Epithelial cell of prostate (primary cell): ENCODE measurements around the gene SMG6.

ENCODE experiments used
- DNase-seq: peaks from one replicate; pipeline ENCODE4 v3.0.0-alpha.2; 2011; ENCODE audit warnings: low read depth, low spot score
- H3K27ac ChIP-seq: fragments of 450-650 bp; 2 replicates; pipeline ENCODE4 v1.5.1; 2017; ENCODE audit warnings: mild to moderate bottlenecking

Gene SMG6

DNA sequence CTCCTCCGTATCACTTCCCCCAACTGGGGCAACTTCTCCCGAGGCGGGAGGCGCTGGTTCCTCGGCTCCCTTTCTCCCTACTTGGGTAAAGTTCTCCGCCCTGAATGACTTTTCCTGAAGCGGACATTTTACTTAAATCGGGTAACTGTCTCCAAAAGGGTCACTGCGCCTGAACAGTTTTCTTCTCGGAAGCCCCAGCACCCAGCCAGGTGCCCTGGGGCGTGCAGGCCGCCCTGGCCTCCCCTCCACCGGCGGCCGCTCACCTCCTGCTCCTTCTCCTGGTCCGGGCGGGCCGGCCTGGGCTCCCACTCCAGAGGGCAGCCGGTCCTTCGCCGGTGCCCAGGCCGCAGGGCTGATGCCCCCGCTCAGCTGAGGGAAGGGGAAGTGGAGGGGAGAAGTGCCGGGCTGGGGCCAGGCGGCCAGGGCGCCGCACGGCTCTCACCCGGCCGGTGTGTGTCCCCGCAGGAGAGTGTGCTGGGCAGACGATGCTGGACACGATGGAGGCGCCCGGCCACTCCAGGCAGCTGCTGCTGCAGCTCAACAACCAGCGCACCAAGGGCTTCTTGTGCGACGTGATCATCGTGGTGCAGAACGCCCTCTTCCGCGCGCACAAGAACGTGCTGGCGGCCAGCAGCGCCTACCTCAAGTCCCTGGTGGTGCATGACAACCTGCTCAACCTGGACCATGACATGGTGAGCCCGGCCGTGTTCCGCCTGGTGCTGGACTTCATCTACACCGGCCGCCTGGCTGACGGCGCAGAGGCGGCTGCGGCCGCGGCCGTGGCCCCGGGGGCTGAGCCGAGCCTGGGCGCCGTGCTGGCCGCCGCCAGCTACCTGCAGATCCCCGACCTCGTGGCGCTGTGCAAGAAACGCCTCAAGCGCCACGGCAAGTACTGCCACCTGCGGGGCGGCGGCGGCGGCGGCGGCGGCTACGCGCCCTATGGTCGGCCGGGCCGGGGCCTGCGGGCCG, 247.1 kb downstream of the SMG6 start:
- no peak for DNase-seq
- no peak overlapping the region for H3K27ac ChIP-seq

DNA sequence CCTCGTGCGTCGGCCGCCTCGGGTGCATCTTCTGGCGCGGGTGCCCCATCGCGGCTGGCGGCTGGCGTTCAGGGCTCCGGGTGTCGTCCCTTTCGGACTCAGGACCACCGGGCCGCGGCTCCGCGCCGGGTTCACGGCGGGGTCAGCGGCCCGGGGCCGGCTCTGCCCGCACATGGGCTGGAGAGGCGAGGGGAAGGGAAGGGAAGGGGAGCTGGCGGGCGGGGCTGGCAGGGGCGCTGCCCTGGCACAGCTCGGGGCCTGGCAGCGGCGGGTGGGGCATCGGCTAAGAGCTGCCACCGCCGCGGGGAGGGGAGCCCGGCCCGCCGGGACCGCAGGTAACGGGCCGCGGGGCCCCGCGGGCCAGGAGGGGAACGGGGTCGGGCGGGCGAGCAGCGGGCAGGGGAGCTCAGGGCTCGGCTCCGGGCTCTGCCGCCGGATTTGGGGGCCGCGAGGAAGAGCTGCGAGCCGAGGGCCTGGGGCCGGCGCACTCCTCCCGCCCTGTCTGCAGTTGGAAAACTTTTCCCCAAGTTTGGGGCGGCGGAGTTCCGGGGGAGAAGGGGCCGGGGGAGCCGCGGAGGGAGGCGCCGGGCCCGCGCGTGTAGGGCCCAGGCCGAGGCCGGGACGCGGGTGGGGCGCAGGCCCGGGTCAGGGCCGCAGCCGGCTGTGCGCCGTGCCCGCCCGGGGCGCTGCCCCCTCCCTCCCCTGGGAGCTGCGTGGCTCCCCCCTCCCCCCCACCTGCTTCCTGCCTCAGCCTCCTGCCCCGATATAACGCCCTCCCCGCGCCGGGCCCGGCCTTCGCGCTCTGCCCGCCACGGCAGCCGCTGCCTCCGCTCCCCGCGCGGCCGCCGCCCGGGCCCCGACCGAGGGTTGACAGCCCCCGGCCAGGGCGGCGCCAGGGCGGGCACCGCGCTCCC, 248.0 kb downstream of the SMG6 start:
- no peak for DNase-seq
- no peak overlapping the region for H3K27ac ChIP-seq

DNA sequence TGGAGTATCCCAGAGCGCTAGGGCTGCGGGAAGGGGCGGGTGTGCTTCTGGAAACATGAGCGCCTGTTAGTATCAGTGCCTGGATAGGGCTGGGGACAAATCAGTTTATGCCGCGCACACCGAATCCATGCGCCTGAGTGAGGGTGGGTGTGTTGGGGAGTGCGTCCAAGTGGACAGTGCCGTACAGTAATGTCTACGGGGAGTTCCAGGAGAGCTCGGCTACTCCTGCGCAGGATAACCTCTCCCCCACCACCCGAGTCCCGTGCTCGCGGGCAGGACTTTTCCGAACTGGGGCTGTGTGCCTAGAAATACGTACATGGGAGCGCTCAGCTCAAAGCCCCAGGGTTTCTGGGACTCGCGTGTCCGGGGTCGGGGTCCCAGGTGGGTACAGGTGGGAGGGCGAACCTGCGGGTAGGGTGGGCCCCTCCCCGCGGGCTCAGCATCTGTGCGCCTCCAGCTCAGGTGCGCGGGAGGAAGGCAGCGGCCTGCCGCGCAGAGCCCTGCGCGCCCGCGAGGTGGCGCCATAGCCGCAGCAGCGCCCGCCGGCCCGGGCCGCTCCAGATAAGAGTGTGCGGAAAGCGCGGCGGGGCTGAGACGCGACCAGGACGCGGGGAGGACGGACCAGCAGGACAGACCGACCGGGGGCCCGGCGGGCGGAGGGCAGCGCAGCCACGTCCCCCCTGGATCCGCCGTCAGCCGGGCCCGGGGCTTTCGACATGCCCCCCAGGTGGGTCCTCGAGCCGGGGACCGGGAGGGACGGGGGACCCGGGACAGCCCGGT, 248.9 kb downstream of the SMG6 start, which contains the start of gene HIC1:
Gene HIC1, plus strand, starts transcription at position 592 of the 780 bp plus-strand sequence. CDS start 1,588 bp downstream, outside the sequence.
- H3K27ac ChIP-seq = no peak within 1 kb of the TSS
- no peak for DNase-seq

DNA sequence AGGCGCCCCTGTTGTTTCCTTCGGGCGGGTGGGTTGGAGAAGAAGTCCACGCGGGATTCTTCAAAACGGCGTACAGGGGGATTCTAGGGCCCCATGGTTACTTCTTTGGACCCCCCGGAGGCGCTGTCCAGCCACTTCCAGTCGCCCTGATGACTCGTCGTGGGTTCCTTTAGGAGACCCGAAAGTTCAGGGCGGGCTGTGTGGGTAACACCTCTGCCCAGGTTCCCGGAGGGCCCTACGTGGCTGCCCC, 249.4 kb downstream of the SMG6 start:
- H3K27ac ChIP-seq = no peak overlapping the region
- DNase-seq = no peak

DNA sequence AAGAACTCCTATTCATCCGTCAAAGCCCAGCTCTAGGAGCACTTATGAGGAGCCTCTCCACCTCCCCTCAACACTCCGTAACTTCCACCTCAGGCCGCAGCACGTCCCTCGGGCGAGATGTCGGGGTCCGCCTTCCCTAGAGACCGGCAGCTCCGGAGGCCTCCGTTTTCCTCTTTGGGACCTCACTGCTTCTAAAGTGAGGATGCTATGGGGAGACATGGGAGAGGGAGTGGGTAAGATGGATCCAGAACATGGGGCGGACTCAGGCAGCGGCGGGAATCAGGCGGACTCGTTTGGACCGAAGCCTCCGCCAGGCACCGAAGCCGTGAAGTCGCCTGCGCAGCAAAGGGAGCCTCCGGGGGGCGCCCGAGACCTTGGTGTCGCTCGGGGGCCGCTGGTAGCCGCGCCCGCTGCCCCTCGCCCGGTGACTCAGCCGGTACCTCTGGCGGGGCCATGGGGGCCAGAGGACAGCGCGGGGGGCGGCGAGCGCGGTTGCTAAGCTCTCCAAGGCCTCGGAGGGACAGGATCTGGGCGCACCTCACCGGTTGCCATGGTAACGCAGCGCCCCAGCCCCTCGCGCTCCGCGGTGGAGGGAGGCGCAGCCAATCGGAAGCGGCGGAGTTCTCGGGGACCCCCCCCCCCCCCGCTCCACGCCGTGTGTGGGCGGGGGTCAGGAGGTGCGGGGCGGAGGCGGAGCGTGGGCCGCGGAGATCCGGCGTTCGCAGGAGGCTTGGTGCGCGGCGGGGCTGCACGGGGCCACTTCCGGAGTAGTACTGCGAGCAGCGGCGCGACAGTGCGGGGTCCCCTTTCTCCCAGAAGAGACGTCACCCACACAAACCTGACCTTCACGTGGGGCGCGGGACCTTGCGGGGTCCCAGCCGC, 250.0 kb downstream of the SMG6 start:
- DNase-seq = no peak
- H3K27ac ChIP-seq = no peak overlapping the region

DNA sequence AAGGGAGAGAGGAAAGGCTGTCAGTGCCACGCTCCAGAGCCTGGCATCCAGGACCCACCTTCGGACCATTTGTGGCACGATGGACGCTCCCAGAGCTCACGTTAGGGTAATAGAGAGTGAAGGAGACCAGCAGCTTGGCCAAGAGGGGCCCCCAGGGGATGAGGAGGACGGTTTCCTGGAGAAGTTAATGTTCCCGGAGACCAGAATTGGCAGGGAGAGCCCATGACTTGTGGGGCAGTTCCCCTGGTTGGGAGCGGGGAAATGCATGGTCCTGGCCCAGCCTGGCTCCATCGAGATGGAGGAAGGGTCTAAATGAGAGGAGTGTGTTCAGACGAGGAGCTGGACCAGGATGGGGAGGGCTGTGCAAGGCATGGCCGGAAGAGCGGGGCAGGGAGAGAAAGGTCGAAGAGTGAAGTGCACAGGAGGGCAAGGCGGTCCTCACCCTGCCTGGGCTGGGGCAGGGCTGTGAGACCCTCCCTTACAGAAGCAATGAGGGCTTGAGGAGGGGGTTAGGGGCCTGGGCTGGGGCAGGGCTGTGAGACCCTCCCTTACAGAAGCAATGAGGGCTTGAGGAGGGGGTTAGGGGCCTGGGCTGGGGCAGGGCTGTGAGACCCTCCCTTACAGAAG, 251.5 kb downstream of the SMG6 start:
- no peak overlapping the region for H3K27ac ChIP-seq
- no peak for DNase-seq

DNA sequence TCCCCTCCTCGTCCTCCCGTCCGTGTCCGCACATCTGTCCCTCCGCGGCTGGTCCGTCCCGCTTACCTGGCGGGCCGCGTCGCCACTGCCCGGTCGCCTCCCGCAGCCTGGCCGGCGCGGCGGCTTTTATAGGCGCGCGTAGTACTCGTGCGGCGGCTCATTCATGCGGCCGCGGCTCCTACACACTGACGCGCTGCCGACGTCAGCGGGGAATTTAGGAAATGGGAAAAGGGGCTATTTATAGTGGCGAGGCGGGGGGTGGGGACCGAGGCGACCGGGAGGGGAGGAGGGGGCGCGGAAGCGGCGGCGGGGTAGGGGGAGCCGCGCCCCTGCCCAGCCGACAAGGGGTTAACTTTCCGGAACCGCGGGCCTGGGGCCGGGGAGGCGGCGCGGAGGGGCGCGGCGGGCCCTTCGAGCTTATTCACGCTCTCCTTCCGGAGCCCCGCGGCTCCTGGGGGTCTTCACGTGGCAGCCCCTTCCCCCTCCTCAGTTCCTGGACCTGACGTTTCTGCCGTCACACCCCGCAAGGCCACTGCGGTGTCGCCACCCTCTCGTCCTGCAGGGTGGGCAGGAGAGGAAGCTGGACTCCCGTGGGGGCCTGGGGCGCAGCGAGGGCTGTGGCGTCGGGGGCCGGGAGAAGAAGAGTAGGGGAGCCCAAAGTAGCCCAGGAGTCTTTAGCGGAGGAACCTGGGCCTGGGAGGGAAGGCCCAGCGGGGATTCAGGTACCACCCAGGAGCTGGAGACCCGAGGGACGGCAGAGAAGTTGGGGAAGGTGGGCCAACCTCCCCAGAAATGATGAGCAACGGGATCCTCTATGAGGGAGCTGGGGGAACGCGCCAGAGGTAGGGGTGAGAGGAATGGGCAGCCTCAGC, 252.3 kb downstream of the SMG6 start:
- no peak overlapping the region for H3K27ac ChIP-seq
- no peak for DNase-seq

DNA sequence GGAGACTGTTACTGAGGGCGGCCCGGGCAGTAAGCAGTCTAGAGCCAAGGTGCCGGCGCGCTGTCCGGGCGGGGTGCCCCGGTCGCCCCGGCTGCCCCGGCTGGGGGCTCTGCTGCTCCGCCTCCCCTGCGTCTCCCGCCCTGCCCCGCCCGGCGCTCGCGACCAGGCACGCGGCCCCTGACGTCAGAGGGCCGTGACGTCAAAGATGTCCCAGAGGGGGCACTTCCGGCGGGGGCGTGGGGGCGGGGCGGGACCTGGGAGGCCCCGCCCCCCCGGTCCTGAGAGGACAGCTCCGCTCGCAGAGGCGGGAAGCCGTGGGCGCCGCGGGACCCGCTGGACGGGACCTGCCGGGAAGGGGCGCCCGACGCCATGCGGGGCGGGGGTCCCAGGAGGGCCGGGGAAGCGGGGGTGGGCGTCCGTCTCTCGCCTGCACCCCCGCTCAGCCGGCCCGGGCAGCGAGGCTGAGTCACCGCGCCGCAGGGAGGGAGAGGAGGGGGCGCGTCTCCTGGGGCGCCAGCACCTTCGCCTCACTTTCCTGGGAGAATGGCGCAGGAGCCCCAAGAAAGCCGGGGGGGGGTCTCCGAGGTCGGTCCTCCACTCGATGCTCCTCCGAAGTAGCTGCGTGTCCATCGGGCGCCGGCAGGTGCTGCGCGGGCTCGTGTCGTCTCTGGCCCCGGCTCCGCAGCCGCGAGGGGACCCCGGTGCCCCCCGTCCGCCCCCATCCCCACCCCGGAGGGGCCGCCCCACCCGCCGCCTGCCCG, 253.1 kb downstream of the SMG6 start:
- DNase-seq = no peak
- peak overlapping the region; percentile 27 for H3K27ac ChIP-seq

DNA sequence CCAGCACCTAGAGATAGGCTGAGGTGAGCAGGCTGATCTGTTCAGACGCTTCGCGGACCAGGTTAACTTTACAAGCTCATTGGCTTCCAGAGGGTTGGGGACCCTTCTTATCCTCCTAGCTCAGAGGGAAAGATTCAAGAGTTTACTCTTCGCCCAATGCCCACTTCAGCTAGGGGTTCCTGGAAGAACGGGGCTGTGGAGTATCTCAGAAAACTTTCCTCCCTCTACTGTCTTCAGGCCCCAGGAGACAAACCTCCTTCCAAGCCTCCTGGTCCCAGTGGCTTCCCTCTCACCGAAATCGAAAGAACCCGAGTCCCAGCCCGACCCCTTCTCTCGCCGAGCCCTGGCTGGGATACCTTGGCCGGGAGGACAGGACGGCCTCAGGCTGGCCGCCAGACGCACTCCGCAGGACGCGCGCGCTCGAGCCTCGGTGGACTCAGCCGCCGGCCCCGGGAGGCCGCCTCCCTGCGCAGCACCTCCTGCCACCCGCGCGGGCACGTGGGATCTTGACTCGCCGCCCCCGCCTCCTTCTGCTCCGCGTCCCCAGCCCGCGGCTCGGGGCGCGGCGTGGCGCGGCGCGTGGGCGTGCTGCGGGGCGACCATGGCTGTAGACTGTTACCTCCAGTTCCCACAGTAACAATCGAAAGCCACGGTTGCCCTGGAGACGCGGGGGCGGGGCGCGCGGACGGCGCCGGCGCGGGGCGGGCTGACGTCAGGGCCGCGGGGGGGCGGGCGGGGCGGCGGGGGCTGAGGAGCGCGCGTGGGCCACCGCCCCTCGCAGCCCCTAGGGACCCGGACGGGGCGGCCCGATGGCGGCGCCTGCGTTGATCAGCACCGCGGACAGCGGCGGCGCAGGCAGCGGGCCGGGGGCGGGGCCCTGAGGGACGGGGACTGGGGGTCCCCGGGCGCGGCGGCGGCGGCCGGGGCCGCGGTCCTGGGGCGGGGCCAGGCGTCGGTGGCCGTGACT, 254.0 kb downstream of the SMG6 start:
- peak overlapping the region; percentile 27 for H3K27ac ChIP-seq
- DNase-seq = no peak

DNA sequence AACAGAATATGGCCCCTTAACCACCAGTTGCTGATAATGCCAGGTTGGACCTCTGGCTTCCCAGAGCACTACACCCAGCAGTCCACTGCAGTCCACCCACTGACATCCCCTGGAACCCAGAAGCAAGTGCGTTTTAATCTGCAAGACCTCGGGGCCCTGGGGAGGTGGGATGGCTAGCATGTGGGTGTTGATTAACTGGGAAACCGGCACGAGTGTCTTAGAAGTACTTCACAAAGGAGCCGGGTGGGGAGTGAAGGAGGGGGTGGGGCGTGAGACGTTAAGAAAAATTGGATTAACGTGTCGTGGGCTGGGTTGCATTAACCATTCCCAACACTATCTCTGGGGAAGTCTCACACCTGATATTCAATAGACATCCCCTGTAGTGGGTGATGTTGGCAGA, 254.8 kb downstream of the SMG6 start:
- H3K27ac ChIP-seq = no peak overlapping the region

DNA sequence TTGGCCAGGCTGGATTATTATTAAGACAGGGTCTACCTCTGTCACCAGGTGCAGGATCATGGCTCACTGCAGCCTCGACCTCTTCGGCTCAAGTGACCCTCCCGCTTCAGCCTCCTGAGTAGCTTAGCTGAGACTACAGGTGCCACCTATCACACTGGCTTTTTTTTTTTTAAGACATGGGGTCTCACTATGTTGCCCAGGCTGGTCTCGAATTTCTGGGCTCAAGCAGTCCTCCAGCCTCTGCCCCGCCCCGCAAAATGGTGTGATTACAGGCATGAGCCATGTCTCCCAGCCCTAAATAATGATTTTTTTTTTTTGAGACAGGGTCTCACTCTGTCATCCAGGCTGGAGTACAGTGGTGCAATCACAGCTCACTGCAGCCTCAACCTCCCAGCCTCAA, 256.0 kb downstream of the SMG6 start:
- H3K27ac ChIP-seq = no peak overlapping the region
- no peak for DNase-seq

More for the DNA sequence above, 254.8 kb downstream of the SMG6 start:
- no peak for DNase-seq

DNA sequence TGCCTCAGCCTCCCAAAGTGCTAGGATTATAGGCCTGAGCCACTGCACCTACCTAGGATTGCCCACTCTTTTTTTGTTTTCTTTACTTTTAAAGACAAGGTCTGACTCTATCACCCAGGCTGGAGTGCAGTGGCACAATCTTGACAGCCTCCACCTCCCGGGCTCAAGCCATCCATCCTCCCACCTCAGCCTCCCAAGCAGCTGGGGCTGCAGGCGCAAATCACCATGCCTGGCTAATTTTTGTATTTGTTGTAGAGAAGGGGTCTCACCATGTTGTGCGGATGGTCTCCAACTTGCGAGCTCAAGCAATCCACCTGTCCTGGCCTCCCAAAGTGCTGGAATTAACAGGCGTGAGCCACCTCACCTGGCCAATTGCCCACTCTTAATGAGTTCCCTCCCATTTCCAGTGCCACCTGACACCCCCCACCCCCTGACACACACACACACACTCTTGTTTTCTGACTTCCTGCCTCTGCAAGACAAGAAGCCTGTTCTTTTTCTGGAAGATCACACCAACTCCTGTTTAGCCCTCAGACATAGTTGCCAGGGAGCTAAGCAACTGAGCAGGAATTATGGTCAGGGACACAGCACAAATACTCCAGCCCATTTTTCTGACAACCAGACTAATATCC, 259.2 kb downstream of the SMG6 start:
- DNase-seq = no peak
- H3K27ac ChIP-seq = peak overlapping the region; percentile 78

DNA sequence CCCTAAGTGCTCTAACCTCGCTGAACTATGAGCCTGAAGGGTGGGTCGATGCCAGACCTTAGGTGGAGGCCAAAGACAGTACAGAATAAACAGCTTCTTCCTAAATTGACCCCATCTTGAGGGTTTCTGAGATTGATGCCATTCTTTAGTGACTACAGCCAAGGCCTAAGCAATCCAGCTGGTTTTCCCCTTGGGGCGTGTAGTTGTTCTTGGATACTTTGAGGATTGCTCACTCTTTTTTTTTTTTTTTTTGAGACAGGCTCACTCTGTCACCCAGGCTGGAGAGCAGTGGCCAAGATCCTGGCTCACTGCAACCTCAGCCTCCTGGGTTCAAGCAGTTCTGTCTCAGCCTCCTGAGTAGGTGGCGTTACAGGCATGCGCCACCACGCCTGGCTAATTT, 259.8 kb downstream of the SMG6 start:
- peak; percentile 40 for DNase-seq
- peak overlapping the region; percentile 78 for H3K27ac ChIP-seq

DNA sequence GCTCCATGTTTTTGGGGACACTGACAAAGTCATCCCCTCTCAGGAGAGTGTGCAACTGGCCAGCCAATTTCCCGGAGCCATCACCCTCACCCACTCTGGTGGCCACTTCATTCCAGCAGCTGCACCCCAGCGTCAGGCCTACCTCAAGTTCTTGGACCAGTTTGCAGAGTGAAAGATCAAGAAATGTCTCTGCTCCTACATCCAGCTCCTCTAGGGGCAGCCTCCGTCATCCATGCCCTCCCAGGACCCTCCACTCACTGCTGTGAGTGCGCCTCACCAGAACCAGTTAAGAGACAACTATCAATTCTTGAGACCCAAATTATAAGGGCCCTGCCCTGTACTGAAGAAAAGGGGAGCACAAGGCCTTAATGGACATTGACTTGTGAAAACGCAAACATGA, 260.7 kb downstream of the SMG6 start:
- DNase-seq = no peak
- peak overlapping the region; percentile 78 for H3K27ac ChIP-seq

DNA sequence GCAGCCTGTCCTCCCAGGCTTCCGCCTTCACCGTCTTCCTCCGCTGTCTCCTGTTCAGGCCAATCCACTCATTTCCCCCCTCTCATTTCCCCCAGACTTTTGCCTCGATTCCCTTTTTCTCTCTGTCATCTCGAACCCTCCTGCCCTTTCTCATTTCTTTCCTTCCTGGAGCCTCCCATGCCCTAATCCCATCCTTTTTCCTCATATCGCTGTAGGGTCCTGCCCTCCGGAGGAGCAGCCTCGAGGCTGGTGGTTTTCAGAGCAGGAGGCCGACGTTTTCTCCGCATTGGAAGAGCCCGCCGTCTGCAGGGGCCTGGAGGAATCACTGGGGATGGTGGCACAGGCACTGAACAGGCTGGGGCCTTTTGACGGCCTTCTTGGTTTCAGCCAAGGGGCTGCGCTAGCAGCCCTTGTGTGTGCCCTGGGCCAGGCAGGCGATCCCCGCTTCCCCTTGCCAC, 261.2 kb downstream of the SMG6 start:
- no peak for DNase-seq
- H3K27ac ChIP-seq = peak overlapping the region; percentile 78
